ENCODE results near the gene PIP5K1B. TPM values are rescaled to one million over a fixed set of nuclear protein-coding genes. Genes with fewer than 3 reads are reported as not detected.

PIP5K1B gene
- total and polyA plus RNA-seq, 2 of the 13 experiments (the other 11 are each of a cell fraction or from before 2014, with no cell fraction given) = 15.8 to 17.5 TPM

DNA sequence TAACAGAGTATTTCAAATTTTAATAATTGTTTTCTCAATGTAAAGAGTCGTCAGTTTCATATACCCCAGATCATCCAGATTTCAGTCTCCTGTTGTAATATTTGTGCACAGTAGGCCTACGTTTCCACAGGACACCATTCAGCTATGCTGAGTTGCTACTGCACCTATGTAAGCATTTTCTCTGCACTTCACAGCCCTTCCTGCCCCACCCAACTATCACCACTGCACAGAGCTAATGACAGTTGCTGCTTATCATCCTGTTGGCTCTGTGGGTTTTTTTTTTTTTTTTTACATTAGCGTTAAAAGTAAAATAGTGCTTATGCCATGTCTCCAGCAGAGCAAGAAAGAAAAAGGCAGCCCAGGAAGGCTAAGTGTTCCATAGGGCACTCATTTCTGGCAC lies 314.8 kb downstream of the PIP5K1B start:
- Histone ChIP-seq H3K4me2 (ENCODE audit: low read depth, low read length) (no peak overlapping the region), H3K9me3 (ENCODE audit: low read length) (no peaks in the 10 kb centered on the region), H3K27me3 (ENCODE audit: control insufficient read depth in 1 of 2, insufficient read depth in 2 of 2, low read length in 2 of 2) (no peaks in the 10 kb centered on the region; a peak in 1 of 5 replicates), H3K27ac (ENCODE audit: extremely low read length, insufficient read depth, low read length) (no peak overlapping the region), H3K9ac (ENCODE audit: insufficient read depth, low read depth, low read length) (no peak overlapping the region), H3K4me3 (replicated peaks in 1 of 3; ENCODE audit: insufficient read depth in 1 of 3, low read depth in 2 of 3, low read length in 3 of 3) (no peak overlapping the region), H3K36me3 (replicated peaks in 1 of 2; ENCODE audit: control insufficient read depth in 1 of 2, insufficient read depth in 2 of 2, low read length in 2 of 2) (no peaks in the 10 kb centered on the region), H3K4me1 (ENCODE audit: insufficient read depth, low read length) (peaks cover 13% of the 10 kb centered on the region), H3K79me2 (ENCODE audit: insufficient read depth, low read length) (no peaks in the 10 kb centered on the region), H2AFZ (ENCODE audit: low read length) (no peak overlapping the region), H4K20me1 (ENCODE audit: insufficient read depth, low read length) (no peaks in the 10 kb centered on the region)
- no TSS peak for BruUV-seq (replicated peaks)
- TF ChIP-seq ZNF672 (CRISPR knock-in tag; IDR thresholded peaks at IDR 0.05) = no peak
- no peak for TF ChIP-seq AHR (CRISPR knock-in tag; IDR thresholded peaks at IDR 0.05)
- TF ChIP-seq, protein P1, sequence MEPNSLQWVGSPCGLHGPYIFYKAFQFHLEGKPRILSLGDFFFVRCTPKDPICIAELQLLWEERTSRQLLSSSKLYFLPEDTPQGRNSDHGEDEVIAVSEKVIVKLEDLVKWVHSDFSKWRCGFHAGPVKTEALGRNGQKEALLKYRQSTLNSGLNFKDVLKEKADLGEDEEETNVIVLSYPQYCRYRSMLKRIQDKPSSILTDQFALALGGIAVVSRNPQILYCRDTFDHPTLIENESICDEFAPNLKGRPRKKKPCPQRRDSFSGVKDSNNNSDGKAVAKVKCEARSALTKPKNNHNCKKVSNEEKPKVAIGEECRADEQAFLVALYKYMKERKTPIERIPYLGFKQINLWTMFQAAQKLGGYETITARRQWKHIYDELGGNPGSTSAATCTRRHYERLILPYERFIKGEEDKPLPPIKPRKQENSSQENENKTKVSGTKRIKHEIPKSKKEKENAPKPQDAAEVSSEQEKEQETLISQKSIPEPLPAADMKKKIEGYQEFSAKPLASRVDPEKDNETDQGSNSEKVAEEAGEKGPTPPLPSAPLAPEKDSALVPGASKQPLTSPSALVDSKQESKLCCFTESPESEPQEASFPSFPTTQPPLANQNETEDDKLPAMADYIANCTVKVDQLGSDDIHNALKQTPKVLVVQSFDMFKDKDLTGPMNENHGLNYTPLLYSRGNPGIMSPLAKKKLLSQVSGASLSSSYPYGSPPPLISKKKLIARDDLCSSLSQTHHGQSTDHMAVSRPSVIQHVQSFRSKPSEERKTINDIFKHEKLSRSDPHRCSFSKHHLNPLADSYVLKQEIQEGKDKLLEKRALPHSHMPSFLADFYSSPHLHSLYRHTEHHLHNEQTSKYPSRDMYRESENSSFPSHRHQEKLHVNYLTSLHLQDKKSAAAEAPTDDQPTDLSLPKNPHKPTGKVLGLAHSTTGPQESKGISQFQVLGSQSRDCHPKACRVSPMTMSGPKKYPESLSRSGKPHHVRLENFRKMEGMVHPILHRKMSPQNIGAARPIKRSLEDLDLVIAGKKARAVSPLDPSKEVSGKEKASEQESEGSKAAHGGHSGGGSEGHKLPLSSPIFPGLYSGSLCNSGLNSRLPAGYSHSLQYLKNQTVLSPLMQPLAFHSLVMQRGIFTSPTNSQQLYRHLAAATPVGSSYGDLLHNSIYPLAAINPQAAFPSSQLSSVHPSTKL (CRISPR knock-in tag; IDR thresholded peaks at IDR 0.05) = no peak
- no peak for TF ChIP-seq FOXA1 (IDR thresholded peaks at IDR 0.05)
- no peak for TF ChIP-seq FOXA1 (CRISPR knock-in tag; IDR thresholded peaks at IDR 0.05)
- TF ChIP-seq SMC3 (IDR thresholded peaks at IDR 0.05; ENCODE audit: low read length) = no peak
- no peak for TF ChIP-seq MAFG (CRISPR knock-in tag; IDR thresholded peaks at IDR 0.05)
- no peak for TF ChIP-seq ZNF136 (CRISPR knock-in tag; IDR thresholded peaks at IDR 0.05; ENCODE audit: low read depth)
- TF ChIP-seq, protein P2, sequence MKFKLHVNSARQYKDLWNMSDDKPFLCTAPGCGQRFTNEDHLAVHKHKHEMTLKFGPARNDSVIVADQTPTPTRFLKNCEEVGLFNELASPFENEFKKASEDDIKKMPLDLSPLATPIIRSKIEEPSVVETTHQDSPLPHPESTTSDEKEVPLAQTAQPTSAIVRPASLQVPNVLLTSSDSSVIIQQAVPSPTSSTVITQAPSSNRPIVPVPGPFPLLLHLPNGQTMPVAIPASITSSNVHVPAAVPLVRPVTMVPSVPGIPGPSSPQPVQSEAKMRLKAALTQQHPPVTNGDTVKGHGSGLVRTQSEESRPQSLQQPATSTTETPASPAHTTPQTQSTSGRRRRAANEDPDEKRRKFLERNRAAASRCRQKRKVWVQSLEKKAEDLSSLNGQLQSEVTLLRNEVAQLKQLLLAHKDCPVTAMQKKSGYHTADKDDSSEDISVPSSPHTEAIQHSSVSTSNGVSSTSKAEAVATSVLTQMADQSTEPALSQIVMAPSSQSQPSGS (CRISPR knock-in tag; IDR thresholded peaks at IDR 0.05) = no peak
- no peak for TF ChIP-seq KMT2B (CRISPR knock-in tag; IDR thresholded peaks at IDR 0.05)
- TF ChIP-seq GFI1 (CRISPR knock-in tag; IDR thresholded peaks at IDR 0.05; ENCODE audit: borderline replicate concordance) = no peak
- no peak for TF ChIP-seq AGO1 (IDR thresholded peaks at IDR 0.05; ENCODE audit: low read depth, low read length, poor library complexity, severe bottlenecking)
- TF ChIP-seq, protein P3, sequence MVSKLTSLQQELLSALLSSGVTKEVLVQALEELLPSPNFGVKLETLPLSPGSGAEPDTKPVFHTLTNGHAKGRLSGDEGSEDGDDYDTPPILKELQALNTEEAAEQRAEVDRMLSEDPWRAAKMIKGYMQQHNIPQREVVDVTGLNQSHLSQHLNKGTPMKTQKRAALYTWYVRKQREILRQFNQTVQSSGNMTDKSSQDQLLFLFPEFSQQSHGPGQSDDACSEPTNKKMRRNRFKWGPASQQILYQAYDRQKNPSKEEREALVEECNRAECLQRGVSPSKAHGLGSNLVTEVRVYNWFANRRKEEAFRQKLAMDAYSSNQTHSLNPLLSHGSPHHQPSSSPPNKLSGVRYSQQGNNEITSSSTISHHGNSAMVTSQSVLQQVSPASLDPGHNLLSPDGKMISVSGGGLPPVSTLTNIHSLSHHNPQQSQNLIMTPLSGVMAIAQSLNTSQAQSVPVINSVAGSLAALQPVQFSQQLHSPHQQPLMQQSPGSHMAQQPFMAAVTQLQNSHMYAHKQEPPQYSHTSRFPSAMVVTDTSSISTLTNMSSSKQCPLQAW (CRISPR knock-in tag; IDR thresholded peaks at IDR 0.05) = no peak
- no peak for TF ChIP-seq NFKB2 (CRISPR knock-in tag; IDR thresholded peaks at IDR 0.05; ENCODE audit: borderline replicate concordance)
- TF ChIP-seq ZNF557 (CRISPR knock-in tag; IDR thresholded peaks at IDR 0.05) = no peak
- CTCF ChIA-PET (ENCODE audit: low intra/inter-chr PET ratio, low total read pairs) = no interaction called here
- no peak for ATAC-seq
- FAIRE-seq = no peak
- DNase-seq (ENCODE audit: low spot score) = no peak
- POLR2A ChIA-PET = no interaction called here
- intact Hi-C loops (cut with micrococcal nuclease; ENCODE audit: unreplicated experiment) = loop anchor here (10.0 kb wide), 1 partner anchor 315 kb away; the partner anchor contains the start of gene PIP5K1B
- 9% methylated on average over 3 of the region's 3 CpGs for WGBS (ENCODE audit: low lambda C conversion rate)
- in situ Hi-C loops (cut with HindIII; ENCODE audit: extremely low pct_ligation_motif_present, low pct_unique_long_range_greater_than_20kb) = no loop called here
